ENCODE data around the gene DENND2C. TPM values are rescaled to one million over a fixed set of nuclear protein-coding genes. Genes with fewer than 3 reads are reported as not detected.

The DENND2C gene
- polyA plus RNA-seq, 1 donor from 2014 or later: 0.26 TPM

DNA sequence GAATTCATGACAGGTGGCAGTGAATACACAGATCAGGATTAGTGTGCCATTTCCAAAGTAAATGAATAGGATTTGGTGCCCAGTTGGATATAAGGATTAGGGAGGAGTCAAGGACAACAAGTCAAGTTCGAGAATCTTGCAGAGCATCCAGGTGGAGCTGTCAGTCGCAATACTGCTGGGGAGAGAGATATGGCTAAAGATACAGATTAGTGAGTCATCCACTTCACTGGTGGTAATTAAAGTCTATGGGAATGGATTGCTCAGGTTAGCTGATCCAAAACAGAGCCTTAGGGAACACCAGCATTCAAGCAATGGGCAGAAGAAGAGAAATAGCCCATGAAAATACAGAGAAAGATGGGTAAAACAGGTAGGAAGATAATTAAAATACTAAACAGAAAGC lies 115.3 kb downstream of the DENND2C start:
- Histone ChIP-seq H3K4me2 (ENCODE audit: low read length) (no peak overlapping the region), H3K27me3 (ENCODE audit: insufficient read depth, low read depth, low read length) (no peaks in the 10 kb centered on the region), H2AFZ (ENCODE audit: low read depth, low read length) (no peak overlapping the region), H3K27ac (ENCODE audit: low read length) (no peak overlapping the region), H3K4me3 (ENCODE audit: low read length) (no peak overlapping the region), H4K20me1 (ENCODE audit: insufficient read depth) (no peaks in the 10 kb centered on the region), H3K36me3 (ENCODE audit: insufficient read depth, low read length) (no peaks in the 10 kb centered on the region), H3F3A (ENCODE audit: insufficient read depth, low read length, poor library complexity, severe bottlenecking) (no peaks in the 10 kb centered on the region), H3K9me2 (ENCODE audit: insufficient read depth, low read length) (no peaks in the 10 kb centered on the region), H3K9ac (ENCODE audit: low read length) (no peak overlapping the region), H3K9me3 (ENCODE audit: low read length) (no peaks in the 10 kb centered on the region), H3K79me2 (replicated peaks; ENCODE audit: insufficient read depth, low read length) (no peaks in the 10 kb centered on the region)
- TF ChIP-seq MXI1 (conservative IDR thresholded peaks at IDR 0.05; ENCODE audit: poor library complexity, severe bottlenecking): no peak
- no peak for TF ChIP-seq TAF1 (IDR thresholded peaks at IDR 0.05; ENCODE audit: low read depth)
- no peak for TF ChIP-seq RAD21 (conservative IDR thresholded peaks at IDR 0.05)
- TF ChIP-seq SMC3 (conservative IDR thresholded peaks at IDR 0.05; ENCODE audit: poor library complexity): no peak
- TF ChIP-seq EZH2 (IDR thresholded peaks at IDR 0.05; ENCODE audit: borderline replicate concordance, insufficient read depth, low read length, poor library complexity, severe bottlenecking): no peak
- TF ChIP-seq, protein P1, sequence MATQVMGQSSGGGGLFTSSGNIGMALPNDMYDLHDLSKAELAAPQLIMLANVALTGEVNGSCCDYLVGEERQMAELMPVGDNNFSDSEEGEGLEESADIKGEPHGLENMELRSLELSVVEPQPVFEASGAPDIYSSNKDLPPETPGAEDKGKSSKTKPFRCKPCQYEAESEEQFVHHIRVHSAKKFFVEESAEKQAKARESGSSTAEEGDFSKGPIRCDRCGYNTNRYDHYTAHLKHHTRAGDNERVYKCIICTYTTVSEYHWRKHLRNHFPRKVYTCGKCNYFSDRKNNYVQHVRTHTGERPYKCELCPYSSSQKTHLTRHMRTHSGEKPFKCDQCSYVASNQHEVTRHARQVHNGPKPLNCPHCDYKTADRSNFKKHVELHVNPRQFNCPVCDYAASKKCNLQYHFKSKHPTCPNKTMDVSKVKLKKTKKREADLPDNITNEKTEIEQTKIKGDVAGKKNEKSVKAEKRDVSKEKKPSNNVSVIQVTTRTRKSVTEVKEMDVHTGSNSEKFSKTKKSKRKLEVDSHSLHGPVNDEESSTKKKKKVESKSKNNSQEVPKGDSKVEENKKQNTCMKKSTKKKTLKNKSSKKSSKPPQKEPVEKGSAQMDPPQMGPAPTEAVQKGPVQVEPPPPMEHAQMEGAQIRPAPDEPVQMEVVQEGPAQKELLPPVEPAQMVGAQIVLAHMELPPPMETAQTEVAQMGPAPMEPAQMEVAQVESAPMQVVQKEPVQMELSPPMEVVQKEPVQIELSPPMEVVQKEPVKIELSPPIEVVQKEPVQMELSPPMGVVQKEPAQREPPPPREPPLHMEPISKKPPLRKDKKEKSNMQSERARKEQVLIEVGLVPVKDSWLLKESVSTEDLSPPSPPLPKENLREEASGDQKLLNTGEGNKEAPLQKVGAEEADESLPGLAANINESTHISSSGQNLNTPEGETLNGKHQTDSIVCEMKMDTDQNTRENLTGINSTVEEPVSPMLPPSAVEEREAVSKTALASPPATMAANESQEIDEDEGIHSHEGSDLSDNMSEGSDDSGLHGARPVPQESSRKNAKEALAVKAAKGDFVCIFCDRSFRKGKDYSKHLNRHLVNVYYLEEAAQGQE (IDR thresholded peaks at IDR 0.05; ENCODE audit: borderline replicate concordance): no peak
- TF ChIP-seq POLR2AphosphoS5 (IDR thresholded peaks at IDR 0.05): no peak
- TF ChIP-seq, protein P2, sequence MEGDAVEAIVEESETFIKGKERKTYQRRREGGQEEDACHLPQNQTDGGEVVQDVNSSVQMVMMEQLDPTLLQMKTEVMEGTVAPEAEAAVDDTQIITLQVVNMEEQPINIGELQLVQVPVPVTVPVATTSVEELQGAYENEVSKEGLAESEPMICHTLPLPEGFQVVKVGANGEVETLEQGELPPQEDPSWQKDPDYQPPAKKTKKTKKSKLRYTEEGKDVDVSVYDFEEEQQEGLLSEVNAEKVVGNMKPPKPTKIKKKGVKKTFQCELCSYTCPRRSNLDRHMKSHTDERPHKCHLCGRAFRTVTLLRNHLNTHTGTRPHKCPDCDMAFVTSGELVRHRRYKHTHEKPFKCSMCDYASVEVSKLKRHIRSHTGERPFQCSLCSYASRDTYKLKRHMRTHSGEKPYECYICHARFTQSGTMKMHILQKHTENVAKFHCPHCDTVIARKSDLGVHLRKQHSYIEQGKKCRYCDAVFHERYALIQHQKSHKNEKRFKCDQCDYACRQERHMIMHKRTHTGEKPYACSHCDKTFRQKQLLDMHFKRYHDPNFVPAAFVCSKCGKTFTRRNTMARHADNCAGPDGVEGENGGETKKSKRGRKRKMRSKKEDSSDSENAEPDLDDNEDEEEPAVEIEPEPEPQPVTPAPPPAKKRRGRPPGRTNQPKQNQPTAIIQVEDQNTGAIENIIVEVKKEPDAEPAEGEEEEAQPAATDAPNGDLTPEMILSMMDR (IDR thresholded peaks at IDR 0.05; ENCODE audit: poor library complexity, severe bottlenecking): no peak
- TF ChIP-seq EP300 (conservative IDR thresholded peaks at IDR 0.05; ENCODE audit: poor library complexity, severe bottlenecking): no peak

DNA sequence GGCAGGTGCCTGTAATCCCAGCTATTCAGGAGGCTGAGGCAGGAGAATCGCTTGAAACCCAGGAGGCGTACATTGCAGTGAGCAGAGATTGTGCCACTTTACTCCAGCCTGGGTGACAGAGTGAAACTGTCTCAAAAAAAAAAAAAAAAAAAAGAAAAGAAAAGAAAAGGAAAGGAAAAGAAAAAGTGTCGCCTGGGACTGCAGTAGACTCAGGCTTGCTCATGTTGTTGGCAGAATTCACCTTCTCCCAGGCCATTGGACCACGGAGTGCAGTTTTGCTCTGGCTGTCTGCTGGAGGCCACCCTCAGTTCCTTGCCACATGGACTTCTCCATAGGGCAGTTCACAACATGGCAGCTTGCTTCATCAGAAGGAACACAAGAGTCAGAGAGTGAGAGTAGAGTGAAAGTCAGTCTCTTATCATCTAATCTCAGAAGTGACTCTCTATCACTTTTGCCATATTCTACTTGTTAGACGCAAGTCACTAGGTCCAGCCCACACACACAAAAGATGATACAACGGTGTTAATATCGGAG lies 117.7 kb downstream of the DENND2C start:
- Histone ChIP-seq H3K79me2 (replicated peaks; ENCODE audit: insufficient read depth, low read length) (no peaks in the 10 kb centered on the region), H3K9ac (ENCODE audit: low read length) (no peak overlapping the region), H3K27ac (ENCODE audit: low read length) (no peak overlapping the region), H3K9me2 (ENCODE audit: insufficient read depth, low read length) (no peaks in the 10 kb centered on the region), H3K27me3 (ENCODE audit: insufficient read depth, low read depth, low read length) (no peaks in the 10 kb centered on the region), H3K4me3 (ENCODE audit: low read length) (no peak overlapping the region), H2AFZ (ENCODE audit: low read depth, low read length) (no peak overlapping the region), H4K20me1 (ENCODE audit: insufficient read depth) (no peaks in the 10 kb centered on the region), H3K4me2 (ENCODE audit: low read length) (no peak overlapping the region), H3K9me3 (ENCODE audit: low read length) (no peaks in the 10 kb centered on the region), H3F3A (ENCODE audit: insufficient read depth, low read length, poor library complexity, severe bottlenecking) (no peaks in the 10 kb centered on the region), H3K36me3 (ENCODE audit: insufficient read depth, low read length) (no peaks in the 10 kb centered on the region)
- TF ChIP-seq MXI1 (conservative IDR thresholded peaks at IDR 0.05; ENCODE audit: poor library complexity, severe bottlenecking) (no peak), EZH2 (IDR thresholded peaks at IDR 0.05; ENCODE audit: borderline replicate concordance, insufficient read depth, low read length, poor library complexity, severe bottlenecking) (no peak), SMC3 (conservative IDR thresholded peaks at IDR 0.05; ENCODE audit: poor library complexity) (no peak), TAF1 (IDR thresholded peaks at IDR 0.05; ENCODE audit: low read depth) (no peak), EP300 (conservative IDR thresholded peaks at IDR 0.05; ENCODE audit: poor library complexity, severe bottlenecking) (no peak), POLR2AphosphoS5 (IDR thresholded peaks at IDR 0.05) (no peak), RAD21 (conservative IDR thresholded peaks at IDR 0.05) (no peak)
- TF ChIP-seq, protein P1 (IDR thresholded peaks at IDR 0.05; ENCODE audit: borderline replicate concordance): no peak
- TF ChIP-seq, protein P2 (IDR thresholded peaks at IDR 0.05; ENCODE audit: poor library complexity, severe bottlenecking): no peak
